ENCODE data around the gene SYNGR1.

DNA sequence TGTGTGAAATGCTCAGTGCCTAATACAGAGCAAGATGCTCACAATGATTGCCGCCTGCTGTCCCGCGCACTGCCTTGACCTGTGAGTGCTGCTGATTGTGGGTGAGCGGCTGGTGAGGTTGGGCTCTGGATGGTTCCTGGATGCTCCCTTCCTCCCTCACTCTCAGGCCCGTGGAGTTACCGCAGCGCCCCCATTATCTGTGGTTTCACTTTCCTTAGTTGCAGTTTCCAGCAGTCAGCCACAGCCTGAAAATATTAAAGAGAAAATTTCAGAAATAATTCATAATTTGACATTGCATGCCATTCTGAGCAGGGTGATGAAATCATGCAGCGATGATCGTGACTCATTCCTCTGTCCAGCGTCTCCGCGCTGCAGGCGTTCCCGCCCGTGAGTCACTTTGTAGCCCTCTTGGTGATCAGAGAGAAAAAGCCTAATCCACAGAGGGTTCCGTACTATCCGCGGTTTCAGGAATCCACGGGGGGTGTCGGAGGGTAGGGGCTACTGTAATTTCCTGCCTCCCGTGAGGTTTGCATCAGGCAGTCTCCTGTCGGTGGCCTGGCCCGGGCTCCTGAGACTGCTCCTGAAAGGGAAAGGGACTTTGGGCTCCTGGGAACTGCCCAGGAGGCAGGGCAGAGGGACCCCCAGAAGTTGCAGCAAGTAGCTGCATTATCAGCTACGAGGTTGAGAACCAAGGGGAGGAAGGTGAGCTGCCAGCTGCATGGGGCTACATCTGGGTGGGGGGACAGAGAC, 41.0 kb upstream of the SYNGR1 start:
- TF ChIP-seq POLR2A (IDR thresholded peaks at IDR 0.05; ENCODE audit: low read length) (no peak), GATA1 (IDR thresholded peaks at IDR 0.05; ENCODE audit: low read depth, low read length) (no peak)
